Subcutaneous adipose tissue (tissue), 4 donors: ENCODE data around the gene GTF2H4. TPM values are rescaled to one million over a fixed set of nuclear protein-coding genes. Genes with fewer than 3 reads are reported as not detected.

Experiments used
- small RNA-seq: library from RNA; depleted of rRNA; stranded (forward); fragments of <200 nt; gene quantifications from one replicate; pipeline ENCODE3, GENCODE V24; 2016
- total RNA-seq, 4 donors: library from RNA; depleted of rRNA; stranded (reverse); fragments of >200 nt; gene quantifications; one replicate each; pipeline ENCODE4 v1.1.0, GENCODE V29; 2016
- TF ChIP-seq, protein P1 (sequence below): fragments of 450-650 bp; IDR thresholded peaks from one replicate; pipeline ENCODE4 v1.5.1; 2016; ENCODE audit warnings: low read depth, mild to moderate bottlenecking, control low read depth, antibody characterized with exemption, moderate library complexity

The GTF2H4 gene
- total RNA-seq, 4 donors from 2014 or later = 7.3 to 19.2 (median 8.3) TPM

DNA sequence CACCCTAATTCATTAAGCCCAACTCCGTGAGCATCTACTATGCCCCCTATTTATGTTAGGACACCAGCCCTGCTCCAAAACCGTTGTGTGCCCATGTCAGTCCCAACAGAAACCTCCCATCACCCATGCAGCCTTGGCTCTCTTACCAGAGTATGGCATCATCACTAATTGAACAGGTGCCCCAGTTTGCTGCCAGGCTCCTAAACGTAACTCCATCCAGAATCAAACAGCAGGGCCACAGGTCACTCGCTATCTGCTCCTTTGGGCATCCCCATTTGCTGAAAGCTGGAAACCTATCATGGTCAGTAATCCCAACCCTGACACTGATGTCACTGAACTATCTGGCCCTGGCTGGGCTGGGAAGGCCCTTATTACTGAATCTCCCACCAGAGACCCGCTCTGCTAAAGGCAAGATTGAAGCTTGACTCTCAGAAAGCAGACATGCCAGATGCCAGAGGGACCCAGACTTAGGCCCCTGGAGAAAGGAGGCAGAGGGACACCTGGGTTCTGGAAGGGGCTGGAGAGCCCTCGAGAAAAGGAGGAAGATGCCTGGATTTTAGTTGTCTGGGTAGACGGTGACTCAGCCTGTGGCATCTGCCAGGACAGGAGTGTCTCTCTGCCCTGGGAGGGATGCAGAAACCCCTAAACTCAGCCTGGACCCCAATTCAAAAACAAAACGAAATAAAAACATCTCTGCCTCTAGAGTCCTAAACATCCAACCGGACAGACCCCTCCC, 46.8 kb downstream of the GTF2H4 start:
- TF ChIP-seq, protein P1, sequence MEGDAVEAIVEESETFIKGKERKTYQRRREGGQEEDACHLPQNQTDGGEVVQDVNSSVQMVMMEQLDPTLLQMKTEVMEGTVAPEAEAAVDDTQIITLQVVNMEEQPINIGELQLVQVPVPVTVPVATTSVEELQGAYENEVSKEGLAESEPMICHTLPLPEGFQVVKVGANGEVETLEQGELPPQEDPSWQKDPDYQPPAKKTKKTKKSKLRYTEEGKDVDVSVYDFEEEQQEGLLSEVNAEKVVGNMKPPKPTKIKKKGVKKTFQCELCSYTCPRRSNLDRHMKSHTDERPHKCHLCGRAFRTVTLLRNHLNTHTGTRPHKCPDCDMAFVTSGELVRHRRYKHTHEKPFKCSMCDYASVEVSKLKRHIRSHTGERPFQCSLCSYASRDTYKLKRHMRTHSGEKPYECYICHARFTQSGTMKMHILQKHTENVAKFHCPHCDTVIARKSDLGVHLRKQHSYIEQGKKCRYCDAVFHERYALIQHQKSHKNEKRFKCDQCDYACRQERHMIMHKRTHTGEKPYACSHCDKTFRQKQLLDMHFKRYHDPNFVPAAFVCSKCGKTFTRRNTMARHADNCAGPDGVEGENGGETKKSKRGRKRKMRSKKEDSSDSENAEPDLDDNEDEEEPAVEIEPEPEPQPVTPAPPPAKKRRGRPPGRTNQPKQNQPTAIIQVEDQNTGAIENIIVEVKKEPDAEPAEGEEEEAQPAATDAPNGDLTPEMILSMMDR = no peak

DNA sequence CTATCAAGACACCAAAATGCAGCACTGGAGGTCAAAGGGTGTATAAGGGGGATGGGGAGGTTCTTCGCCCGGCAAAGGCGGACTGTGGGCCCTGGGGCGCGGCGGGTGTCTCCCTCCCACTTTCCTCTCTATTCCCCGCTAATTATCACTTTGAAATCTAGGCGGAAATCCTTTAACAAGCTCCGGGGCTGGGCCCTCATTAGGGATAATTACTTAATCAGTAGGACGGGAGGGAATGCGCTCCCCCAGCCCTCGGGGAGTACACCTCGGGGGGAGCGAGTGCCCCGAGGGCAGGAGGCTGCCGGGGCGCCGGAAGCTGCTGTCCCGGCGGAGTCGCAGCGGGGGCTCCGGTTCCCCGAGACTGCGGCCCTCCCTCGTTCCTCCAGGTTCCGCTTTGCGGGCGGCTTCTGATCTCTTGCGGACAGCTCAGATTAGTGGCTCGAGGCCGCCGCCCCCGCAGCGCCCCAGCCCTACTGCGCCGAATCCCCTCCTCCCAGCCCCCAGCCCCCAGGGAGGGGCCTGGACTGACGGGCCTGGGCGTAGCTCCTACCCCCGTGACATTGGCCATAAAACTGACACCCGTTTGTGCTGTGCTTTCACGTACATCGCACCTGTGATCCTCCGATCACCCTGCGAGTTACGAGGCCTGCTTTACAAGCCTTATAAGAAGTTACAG, 47.5 kb downstream of the GTF2H4 start:
- TF ChIP-seq, protein P1 = no peak

DNA sequence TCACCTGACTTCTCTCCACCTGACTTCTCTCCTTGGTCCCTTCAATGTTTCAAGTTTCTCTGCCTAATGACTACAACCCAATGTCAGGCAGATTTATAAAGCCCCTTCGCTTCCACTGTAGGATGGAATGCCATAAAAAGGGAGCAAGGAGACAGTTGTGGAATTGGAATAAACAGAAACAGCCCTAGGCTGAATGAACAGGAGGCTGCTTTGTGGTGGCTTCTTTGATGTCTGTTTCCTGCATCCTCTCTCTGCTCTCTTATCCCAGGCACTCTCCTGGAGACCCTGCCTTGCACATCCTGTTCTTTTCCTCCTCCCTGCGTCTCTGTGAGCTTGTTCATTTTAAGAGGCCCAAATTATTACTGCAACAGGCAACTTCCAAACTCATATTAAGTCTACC, 49.7 kb downstream of the GTF2H4 start:
- TF ChIP-seq, protein P1 = no peak

DNA sequence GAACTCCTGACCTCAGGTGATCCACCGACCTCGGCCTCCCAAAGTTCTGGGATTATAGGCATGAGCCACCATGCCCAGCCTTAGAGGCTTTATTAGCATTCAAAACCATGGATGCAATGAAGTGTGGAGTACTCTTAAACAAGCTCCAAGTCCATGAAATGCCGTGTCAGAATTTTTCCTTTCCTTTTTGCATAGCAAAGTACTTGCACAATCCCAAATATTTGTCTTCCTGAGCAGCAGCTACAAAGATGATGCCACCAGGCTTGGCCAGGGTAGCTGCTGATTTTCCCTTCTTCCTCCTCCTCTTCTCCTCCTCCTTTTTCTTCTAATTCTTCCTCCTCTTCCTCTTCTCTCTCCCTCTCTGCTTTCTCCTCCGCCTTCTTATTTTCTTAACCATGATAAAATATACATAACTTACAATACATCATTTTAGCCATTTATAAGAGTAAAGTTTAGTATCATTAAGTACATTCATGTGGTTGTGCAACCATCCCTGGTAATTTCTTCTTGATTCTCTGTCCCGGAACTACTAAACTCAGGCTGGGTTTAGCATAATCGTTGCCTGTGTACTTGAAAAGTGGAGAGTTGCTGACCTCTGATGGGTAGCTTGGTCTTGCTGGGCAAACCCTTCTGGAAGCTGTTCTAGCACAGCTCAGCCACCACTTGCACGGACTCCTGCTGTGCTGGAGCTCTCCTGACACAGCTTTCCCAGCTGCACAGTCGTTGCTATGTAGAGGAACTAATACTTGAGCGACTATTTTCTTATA, 53.1 kb downstream of the GTF2H4 start:
- TF ChIP-seq, protein P1 = no peak

DNA sequence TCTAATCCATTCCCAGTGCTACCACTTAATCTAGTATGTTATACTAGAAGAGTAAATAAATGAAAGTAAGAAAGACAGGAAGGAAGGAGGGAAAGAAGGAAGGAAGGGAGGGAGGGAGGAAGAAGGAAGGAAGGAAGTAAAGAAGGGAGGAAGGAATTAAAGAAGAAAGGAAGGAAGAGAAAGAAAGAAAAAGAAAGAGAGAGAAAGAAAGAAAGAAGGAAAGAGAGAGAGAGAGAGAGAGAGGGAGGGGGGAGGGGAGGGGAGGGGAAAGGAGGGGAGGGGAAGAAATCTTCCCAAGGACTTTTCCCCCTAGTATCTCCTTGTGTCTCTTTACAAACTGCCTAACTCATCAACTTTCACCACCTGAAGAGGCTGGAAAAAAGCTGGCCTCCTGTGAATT, 54.7 kb downstream of the GTF2H4 start:
- TF ChIP-seq, protein P1 = no peak

DNA sequence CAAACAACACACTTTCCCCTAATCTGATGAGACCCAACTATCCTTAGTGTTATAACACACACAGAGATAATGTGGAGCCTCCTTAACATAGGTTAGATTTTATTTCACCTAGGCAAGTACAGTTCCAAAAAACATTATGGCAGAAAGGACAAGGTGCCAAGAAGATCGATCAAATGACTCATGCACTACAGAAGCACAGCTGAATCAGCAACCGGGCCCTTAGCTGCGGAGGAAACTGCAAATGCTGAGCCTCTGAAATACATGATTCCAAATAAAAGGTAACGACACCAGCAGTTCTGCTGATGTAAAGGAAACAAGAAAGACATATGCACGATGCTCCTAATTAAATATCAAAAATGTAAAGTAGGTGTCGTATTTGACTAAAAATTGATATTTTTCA, 55.6 kb downstream of the GTF2H4 start:
- TF ChIP-seq, protein P1 = no peak

Small RNA genes within 50 kb of the gene (small RNA-seq; reads per million reads assigned to genes)
- gene RF00019 = 0.49 reads per million

Other genes starting within 250 kb of the GTF2H4 start
- gene DHX16, start 235.2 kb upstream of the GTF2H4 start, total RNA-seq = 10 to 100 TPM; 16.0 to 34.5 (median 22.5) TPM
- gene PPP1R18, start 221.6 kb upstream of the GTF2H4 start, total RNA-seq = 10 to 100 TPM; 29.2 to 43.9 (median 40.0) TPM
- 1 to 10 TPM; 2.0 to 4.2 (median 3.6) TPM for gene NRM, start 217.2 kb upstream of the GTF2H4 start, total RNA-seq
- gene MDC1, start 190.9 kb upstream of the GTF2H4 start, total RNA-seq = 10 to 100 TPM in 3 of 4 donors, 1 to 10 TPM in 1; 7.0 to 13.2 (median 10.4) TPM
- 100 to 1,000 TPM; 166 to 277 (median 220) TPM for gene TUBB, start 187.9 kb upstream of the GTF2H4 start, total RNA-seq
- 100 to 1,000 TPM in 3 of 4 donors, 10 to 100 TPM in 1; 66.8 to 121 (median 105) TPM for gene FLOT1, start 165.5 kb upstream of the GTF2H4 start, total RNA-seq
- gene IER3, start 163.7 kb upstream of the GTF2H4 start, total RNA-seq = 1 to 10 TPM; 1.8 to 7.3 (median 3.3) TPM
- 10 to 100 TPM; 14.3 to 62.0 (median 27.8) TPM for gene DDR1, start 23.7 kb upstream of the GTF2H4 start, total RNA-seq
- gene VARS2, start 6.0 kb downstream of the GTF2H4 start, total RNA-seq = 10 to 100 TPM in 2 of 4 donors, 1 to 10 TPM in 2; 9.1 to 40.3 (median 10.8) TPM
- not detected for gene SFTA2, start 24.0 kb downstream of the GTF2H4 start, total RNA-seq
- gene MUCL3, start 32.8 kb downstream of the GTF2H4 start, total RNA-seq = not detected
- gene MUC21, start 75.5 kb downstream of the GTF2H4 start, total RNA-seq = not detected
- gene MUC22, start 102.3 kb downstream of the GTF2H4 start, total RNA-seq = not detected
- gene C6orf15, start 204.4 kb downstream of the GTF2H4 start, total RNA-seq = not detected
- under 1 TPM; 0.33 to 0.94 (median 0.50) TPM for gene PSORS1C1, start 206.6 kb downstream of the GTF2H4 start, total RNA-seq
- gene CDSN, start 212.2 kb downstream of the GTF2H4 start, total RNA-seq = not detected
- gene PSORS1C2, start 230.9 kb downstream of the GTF2H4 start, total RNA-seq = not detected
- 10 to 100 TPM in 2 of 4 donors, 1 to 10 TPM in 2; 2.4 to 26.2 (median 9.8) TPM for gene CCHCR1, start 249.6 kb downstream of the GTF2H4 start, total RNA-seq